Fibroblast of gingiva (primary cell): ENCODE data around the gene TACR1.

Experiments
- DNase-seq: peaks from one replicate; pipeline ENCODE4 v3.0.0-alpha.2; 2011; ENCODE audit warnings: low read depth

The TACR1 gene

DNA sequence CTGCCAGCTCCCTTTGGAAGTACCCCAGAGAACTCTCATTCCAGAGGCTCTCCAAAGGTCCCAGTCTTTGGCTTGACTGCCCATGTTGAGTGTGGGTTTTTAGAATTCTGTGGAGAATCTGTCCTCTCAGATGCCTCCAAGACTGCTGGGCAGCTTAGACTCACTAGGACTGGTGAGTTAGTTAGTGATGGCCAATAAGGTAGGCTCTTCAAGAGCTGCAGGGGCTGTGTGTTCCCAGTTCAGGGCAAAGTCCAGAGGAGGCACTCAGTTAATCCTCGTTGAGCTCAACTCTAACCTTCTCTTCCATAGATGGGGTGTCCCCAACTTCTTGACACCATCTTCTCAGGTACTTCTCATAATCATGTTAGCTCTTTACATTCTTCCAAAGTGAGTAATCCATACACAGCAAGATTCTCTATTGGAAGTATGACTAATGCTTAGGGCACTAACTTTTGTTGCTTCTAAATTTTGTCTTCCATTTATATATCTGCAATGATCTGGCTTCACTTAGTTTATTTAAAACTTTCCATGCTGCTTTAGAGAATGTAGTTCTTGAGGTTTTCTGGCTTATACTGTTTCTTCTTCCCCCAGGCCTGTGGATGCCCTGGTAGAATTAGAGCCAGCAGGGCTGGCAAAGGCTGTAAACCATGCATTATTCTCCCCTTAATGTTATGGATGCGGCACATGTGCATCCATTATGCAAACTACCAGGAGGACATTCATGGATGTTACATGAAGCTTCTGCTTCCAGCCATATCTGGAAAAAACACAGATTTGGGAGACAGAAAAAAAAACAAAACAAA is 151.9 kb downstream of the TACR1 start:
- DNase-seq: peak; percentile 9

DNA sequence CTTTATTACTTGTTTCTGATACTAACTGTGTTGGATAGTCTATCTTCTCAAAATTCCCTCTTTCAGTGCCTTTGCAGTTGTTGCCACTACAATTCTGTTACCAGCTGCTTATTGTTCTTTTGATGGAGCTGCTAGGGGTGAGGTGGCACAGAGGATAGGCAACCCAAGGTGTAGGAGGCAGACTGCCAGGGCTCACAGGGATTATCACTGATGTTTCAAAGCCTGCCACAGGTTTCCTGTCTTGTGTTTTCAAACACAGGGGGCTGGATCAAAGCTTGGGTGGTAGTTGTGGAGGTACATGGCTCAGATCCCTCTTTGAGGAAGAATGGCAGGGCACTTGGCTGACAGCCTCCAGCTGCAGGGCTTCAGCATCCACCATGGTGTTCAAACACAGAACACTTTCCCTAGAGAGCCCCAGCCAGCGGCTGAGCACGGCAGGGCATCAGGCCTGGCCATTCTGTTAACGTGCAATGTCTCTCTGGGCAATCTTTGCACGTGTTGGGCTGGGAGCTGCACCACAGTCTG is 153.7 kb downstream of the TACR1 start:
- DNase-seq: no peak

DNA sequence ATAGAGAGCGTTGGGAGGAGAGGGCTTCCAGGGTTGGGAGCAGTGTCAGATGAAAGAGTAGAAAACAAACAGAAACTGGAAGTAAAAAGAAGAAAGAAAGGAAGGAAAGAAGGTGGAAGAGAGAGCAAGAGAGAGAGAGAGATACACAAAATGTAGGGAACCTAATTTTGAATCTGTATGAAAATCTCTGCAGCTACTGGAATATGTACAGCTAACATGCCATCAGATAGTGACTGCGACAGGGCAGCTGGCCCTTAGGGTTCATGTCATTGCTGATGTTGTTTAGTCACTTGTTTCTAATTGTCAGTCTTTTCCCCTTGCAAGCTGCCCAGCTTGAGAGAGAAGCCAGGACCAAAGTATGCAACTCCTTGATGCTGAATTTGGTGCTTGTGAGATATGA is 155.0 kb downstream of the TACR1 start:
- no peak for DNase-seq

DNA sequence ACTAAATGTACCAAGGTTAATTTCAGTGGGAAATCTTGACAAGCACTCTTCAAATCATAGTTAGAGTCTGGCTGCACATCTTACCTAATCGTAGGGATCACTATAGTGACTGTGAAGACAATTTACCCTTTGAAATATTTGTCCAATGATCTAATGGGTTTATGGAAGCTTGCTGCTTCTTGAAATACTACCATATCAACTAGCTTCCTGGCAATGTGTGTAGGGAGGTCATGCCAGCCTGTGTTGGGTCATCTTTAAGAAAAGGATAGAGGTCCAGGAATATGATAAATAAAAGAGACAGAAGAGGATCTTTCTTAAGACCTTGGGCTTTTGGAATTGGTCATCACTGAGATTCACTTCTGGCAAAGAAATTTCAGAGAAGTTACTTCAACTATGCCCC is 156.5 kb downstream of the TACR1 start:
- DNase-seq: no peak

DNA sequence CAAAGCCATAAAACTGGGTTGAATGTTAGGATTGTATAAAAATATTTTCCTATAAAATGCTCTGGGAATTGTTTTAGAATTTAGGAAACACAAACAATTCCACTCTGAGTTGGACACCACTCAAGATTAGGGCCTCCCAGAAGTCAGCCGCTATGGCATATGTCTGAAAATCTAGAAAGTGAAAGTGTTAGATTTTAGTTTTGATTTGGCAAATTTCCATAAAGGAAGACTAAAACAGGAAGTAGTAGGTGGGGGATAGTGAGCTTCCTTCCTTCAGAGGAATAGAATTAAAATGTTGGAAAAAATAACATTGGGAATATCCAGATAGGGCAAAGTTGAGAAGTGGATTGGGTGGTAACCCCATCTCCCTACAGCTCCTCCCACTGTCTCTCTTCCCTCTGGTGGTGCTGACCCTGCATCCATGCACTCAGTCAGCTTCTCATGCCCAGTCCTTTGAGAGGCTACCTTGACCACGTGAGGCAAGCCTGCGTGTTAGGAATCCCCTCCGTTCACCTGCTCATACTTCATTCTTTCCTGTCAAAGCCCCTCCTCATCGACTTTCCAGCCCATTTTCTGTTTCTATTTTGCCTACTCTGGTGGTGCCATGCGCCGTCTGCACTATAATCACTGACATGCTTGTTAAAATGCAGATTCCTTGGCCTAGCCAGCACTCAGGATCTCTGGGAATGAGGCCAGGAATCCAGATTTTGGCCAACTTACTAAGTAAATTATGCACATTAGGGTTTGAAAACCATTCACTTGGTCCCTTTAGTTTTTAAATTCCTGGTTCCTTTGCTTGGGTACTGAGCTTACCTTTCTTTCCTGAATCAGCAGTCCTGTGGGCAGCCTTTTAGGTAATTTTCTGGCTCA is 157.4 kb downstream of the TACR1 start:
- DNase-seq: no peak

DNA sequence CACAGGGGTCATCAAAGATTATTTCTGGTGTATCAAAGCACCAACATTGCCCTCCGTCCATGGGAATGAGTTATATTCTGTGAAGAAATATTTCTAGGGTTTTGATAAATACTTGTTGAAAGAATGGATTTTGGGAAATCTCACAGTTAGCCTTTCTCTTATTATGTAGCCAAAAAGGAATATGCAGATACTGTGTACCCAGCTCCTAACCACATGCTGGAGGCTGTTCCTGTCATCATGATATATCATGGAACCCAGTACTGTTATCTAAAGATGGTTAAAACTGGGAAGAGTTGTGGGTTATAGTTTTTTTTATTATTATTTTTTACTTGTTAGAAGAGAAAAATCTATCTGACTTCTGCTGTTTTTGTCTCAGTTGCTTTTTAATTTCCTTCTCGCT is 158.1 kb downstream of the TACR1 start:
- no peak for DNase-seq

DNA sequence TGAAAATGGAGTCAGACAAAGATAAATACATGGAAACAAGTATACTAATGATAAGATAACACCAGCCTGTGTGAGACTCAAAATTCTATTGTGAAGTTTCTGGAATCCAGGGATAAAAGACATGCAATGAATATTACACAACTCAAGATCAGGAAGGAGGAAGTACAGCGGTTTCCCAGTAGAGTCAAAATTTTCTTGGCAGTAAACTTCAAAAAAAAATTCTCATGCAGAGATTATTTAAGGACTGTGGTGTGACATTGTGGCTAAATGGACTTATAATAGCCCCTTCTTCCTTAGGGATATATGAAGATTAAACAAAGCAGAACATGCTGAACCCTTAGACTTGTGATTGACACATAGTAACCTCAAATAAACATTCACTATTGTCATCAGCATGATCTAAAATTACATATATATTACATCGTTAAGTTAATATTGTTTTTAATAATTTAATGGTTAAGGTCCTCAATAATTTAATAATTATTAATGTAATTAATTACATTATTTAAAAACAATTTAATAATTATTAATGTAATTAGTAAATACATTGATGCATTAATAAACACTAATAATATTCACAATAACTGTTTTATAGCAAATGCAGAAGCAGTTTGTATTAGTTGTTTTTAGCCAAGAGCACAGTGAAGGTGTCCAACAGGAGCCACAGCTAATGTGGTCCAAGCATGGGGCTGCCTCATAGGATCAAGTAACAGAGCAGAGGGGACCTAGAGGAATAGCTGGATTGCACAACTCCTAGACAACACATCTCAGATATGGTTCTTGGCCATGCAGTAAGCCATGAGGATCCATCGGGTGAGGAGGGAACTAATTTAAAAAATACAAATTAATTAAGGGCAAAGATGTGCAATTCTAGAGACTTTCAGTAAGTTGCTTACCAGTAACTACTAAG is 163.6 kb downstream of the TACR1 start:
- DNase-seq: no peak

GRCh38 chr2:75033516-75033915 is 165.8 kb downstream of the TACR1 start:
- no peak for DNase-seq

DNA sequence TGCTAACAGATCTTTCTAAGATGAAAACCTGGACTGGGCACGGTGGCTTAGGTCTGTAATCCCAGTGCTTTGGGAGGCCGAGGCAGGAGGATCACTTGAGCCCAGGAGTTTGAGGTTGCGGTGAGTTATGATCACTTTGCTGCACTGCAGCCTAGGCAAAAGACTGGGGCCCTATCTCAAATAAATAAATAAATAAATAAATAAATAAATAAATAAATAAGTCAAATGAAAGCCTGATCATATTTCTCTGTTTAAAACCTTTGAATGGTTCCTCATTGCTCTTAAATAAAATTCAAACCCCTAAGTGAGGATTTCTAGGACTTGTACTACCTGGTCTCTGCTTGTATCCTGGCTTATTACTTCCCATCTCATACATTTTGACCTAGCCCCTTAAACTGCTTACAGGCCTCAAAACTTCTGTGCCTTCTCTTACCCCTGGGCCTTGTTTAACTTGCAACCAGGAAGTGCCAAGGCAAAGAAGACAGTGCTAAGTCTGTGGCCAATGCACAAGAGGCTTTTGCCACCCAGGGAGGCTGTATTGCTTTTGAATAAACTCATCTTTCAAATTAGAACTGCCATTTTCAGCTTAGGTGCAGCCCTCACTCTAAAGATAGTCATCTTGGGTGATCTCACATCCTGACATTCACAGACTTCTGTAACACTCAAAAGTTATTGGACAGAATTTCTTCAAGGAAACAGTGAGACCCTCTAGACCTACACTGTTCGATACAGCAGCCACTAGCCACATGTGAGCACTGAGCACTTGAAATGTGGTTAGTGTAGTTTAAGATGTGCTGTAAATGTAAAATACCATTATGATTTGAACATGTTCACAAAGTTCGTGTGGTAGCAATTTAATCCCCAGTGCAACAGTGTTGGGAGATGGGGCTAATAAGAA is 167.2 kb downstream of the TACR1 start:
- no peak for DNase-seq

DNA sequence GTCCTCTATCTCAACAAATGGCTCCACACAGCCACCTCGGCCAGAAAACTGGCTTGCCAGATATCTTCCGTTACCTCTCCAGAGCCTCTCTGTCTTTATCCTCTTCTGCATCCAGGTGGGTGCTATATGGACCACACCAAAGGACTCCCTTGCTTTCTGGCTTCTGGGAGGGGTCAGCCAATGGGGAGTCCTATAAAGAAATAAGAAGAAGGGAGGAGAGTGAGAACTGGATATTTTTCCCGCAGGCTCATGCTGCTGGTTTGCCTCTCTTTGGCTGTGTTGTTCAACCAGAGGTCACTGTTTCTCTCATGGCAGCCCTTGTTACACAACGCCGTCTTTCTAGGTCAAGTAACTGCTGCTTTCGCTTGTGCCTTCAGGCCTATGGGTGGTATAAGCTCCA is 168.1 kb downstream of the TACR1 start:
- no peak for DNase-seq

GRCh38 chr2:75030218-75031009 is 168.9 kb downstream of the TACR1 start:
- DNase-seq: no peak

DNA sequence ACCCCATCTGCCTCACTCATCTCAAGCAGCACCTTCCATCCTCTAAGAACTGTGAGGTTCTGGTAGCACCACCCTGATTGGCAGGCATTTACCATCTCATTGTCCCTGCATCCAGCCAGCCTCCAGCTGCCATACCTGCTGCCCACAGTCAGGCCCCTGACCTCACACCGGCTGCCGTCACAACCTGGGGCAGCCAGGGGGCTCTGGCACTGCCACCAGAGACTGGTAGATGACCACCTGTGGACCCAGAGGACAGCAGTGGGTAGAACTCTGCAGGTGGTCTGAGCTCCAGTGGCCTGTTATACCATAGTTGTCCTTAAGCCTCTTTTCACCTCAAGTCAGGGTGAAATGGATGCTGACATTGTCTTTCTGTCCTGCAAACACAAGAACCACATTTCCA is 171.4 kb downstream of the TACR1 start:
- no peak for DNase-seq

DNA sequence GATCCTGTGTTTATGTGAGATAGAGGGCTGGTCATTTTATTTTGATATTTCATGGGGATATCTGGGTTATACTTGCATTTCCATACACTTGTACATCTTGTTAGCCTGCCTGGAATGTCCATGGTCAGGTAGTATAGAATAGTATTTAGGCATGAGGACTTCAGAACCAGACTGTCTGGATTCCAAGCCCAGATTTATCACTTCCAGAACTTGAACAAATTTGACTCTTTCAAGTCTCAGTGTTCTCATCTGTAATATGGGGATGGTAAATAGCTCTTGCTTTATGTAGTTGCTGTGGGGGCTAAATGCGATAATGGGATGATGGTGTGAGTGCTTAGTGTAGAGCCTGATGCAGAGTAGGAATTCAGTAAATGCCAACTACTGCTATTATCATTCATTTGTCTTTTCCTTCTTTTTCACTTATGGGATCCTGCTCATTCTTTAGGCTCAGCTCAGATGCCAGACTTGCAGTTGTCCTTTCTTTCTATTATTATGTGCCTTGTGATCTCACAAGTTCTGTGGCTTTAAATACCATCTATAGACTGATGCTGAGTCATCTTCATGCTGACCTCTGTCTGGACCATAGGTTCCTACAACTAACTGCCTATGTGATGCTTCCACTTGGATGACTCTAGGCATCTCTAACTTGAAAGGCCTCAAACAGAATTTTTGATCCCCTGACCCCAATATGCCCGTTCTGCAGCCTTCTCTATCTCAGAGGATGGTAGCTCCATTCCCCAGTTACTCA is 173.5 kb downstream of the TACR1 start:
- no peak for DNase-seq

DNA sequence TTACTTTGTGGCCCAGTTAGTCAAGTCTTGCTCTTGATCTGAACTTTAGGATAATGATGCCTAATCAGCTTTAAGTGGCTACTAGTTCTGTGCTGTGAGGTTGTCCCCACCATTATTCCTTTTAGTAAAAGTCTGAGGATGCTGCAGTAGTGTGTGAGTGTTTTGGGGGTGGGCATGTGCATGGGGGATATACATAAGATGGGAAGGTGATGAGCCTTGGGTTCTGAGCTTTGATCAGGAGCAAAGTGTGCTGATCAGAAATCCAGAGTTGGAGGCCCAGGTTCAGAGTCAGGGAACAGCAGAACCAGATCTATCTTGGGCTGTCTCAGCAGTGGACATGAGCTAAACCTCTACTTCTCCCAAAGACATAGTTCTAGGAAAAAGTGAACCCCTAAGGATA is 174.1 kb downstream of the TACR1 start:
- DNase-seq: no peak

DNA sequence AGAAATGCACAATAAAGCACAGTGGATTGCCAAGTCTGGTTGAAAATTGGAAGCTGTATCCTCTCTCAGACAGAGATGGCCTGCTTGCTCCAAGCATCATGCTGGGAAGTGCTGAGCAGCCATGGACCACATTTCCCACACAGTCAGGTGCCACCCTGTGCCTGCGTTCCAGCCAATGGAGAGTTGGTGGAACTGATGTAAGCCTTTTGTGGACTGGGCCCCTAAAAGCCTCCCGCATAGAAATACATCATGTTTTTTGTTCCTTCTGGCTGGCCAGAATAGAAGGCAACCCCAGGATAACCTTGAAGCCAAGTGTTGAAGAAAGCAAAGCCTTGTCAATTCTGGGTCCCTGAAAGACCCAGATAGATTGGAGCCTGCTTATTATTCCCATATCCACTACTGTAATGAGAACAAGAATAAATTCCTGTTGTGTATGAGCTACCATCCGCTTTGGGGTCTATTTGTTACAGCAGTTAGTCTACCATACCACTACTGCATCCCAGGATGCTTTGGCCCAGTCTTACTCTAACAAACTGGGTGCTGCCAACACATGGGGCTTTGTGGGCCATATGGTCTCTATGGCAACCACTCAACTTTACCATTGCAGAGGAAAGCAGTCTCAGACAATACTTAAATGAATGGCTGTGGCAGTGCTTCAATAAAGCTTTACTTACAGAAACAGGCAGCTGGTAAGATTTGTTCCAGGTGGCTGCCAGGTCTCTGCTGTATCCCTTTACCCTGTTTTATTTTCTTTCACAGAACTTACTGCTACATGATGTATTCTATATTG is 175.5 kb downstream of the TACR1 start:
- DNase-seq: no peak

GRCh38 chr2:75022516-75022915 is 176.8 kb downstream of the TACR1 start:
- peak; percentile 33 for DNase-seq

DNA sequence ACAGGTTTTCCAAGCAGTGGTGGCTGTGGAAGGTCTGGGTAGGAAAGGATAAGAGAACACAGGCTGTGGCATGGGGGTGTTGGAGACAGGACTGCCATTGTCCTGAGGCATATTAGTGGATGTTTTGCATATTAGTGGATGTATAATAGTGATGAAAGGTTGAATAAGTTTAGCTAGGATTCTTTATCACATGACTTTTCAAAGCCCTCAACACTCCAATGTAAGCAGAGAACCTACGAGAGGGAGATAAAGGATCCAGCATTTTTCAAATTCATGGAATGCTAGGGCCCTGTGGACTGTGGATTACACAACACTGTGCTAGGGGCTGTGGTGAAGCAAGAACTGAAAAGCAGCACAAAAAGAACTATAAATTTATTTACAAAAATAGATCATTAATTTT is 177.6 kb downstream of the TACR1 start:
- DNase-seq: peak; percentile 57

- no peak for DNase-seq
Measured at GRCh38 chr2:75020476-75020875, 178.8 kb downstream of the TACR1 start.

DNA sequence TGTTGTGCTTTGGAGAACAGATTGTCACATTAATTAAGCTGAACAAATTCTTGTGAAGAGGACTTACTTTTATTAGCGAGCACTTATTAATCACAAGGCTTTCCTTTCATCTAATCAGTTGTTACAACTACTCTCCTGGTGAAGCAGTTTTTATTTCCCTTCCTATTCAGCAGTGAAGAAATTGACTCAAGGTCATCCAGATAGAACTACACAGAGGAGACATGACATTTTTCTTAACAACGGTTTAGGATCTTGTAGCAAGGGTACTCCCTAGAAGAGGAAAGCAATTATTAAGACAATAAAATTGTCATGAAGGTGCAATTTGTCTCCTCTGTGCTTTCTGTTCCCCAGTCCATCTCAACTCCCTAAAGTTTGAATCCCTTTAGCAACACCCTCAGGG is 179.5 kb downstream of the TACR1 start:
- DNase-seq: no peak
